Measurements from ENCODE around the gene NUMBL.
"Not testable (repeated sequence)": the region's sequence is repeated elsewhere in the genome, so short reads cannot be mapped to it uniquely, and the experiment has no call there.

- not testable (repeated sequence) for TF ChIP-seq POLR2A (IDR thresholded peaks at IDR 0.05; ENCODE audit: low read depth); EP300 (IDR thresholded peaks at IDR 0.05); CTCF (IDR thresholded peaks at IDR 0.05)
Measured at GRCh38 chr19:40649903-40650675, 40.4 kb downstream of the NUMBL start.

All from esophagus muscularis mucosa (tissue), 4 donors.